Fibroblast of skin of back (primary cell): ENCODE measurements around the gene DSP.

ENCODE experiments used
- DNase-seq: peaks from one replicate; pipeline ENCODE4 v3.0.0-alpha.2; 2013

Gene DSP

GRCh38 chr6:7561153-7561964 is 19.9 kb downstream of the DSP start:
- DNase-seq, result no peak

GRCh38 chr6:7562769-7563168 is 21.3 kb downstream of the DSP start:
- DNase-seq, result no peak

DNA sequence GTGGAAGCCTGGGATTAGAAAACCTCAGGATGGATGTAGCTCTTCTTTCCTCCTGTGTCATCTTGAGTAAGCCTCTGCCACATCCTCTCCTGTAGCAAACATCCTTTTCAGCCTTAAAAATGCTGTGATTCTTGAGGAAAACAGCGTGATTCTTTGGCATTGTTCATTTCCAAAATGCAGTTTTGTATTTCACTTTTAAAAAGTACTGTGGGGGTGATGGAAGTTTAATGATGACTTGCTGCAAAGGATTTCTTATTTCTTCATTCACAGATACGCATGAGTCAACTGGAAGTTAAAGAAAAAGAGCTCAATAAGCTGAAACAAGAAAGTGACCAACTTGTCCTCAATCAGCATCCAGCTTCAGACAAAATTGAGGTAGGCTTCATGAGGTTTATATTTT is 24.6 kb downstream of the DSP start:
- DNase-seq, result no peak

GRCh38 chr6:7566617-7567173 is 25.2 kb downstream of the DSP start:
- no peak for DNase-seq

DNA sequence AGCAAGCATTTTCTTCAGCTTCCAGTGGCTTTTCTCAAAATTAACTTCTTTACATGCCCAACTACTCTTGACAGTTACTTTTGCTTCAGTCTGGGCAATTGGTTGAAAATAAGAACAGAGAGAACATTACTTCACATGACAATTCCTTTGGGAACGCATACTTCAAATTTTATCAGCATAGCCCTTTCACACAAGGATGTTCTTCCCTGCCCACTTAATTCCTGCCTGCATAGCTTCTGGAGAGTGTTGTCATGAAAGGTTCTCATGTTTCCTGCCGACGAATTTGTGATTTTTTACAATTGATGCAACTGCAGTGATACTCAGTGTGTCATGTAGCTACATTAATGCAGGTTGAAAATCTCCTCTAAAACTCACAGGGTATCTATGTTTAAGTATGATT is 26.6 kb downstream of the DSP start:
- peak; percentile 91 for DNase-seq

DNA sequence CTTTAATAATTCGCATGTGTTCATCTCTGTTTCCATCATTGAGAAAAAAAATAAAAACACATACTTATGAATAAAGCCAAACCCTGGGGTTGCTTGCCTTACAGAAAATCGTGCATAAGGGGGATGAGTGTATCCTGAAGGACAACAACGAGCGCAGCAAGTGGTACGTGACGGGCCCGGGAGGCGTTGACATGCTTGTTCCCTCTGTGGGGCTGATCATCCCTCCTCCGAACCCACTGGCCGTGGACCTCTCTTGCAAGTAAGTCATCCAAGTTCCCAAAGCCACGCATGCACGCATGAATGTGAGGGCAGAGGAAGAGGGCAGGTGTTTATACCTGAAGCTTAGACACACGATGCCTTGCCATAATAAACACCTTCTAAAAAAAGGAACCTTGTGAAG is 27.6 kb downstream of the DSP start:
- no peak for DNase-seq

DNA sequence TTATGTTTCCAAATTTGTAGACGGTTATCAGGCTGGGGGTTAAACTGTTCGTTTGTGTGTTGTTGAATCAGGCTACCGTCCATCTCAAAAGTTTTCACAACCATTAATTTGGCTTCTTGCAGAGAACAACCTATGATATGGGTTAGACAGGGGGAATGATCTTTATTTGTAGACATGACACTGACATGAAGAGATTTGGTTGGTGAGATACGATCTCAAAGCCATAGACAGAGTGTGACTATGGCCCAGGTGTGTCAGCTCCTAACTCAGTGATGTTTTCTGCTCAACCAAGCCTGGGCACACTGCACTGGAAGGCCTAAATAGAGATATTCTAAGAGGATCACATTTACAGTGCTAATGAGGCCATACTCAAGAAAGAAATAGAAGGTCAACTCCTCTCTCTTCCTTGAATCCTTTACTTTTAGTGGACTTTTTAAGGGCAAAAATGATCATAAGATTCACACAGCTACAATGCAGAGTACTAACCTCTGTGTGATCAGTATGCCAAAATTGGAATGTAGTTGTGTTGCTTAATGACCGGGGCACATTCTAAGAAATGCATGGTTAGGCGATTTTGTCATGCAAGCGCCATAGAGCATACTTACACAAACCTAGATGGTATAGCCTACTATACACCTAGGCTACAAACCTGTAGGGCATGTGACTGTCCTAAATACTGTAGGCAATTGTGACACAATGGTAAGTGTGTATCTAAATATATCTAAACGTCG is 30.9 kb downstream of the DSP start:
- no peak for DNase-seq

- DNase-seq, result no peak
These were observed 33.0 kb downstream of the DSP start for GRCh38 chr6:7574500-7574899.

DNA sequence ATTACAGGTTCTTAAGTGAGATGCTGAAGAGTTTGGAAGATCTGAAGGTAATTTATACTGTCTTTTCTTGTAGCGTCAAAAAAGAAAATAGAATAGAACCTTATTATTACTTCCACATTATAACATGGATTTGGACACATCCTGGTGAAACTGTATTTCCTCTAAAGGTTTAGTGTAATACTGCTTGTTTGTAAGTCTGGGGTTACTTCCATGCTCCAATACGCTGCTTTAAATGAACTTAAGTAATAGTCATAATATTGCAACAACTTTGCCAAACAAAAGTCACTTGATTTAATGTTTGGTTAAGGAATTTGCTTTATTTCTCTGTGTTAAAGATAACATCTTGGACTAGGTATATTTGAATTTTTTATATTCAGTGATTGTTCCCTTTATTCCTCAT is 37.0 kb downstream of the DSP start:
- no peak for DNase-seq

DNA sequence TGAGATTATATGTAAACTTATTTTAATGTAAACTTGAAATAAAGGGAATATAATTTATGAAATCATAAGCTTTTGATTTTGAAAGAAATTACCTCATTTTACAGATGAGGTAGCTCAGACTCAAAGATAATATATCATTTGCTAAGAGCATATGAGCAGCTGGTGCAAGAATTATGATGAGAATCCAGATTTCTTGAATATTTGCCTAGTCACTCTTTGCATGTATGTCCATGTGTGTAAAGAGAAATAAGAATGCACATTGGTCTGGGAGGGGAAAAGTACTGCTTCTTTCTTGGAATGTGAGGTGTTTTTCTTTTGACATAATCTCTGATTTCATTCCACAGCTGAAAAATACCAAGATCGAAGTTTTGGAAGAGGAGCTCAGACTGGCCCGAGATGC is 37.5 kb downstream of the DSP start:
- no peak for DNase-seq

- no peak for DNase-seq
These were observed 38.4 kb downstream of the DSP start for GRCh38 chr6:7579851-7580250.

- no peak for DNase-seq
These were observed 39.1 kb downstream of the DSP start for GRCh38 chr6:7580537-7580926.

- no peak for DNase-seq
These were observed 39.6 kb downstream of the DSP start for GRCh38 chr6:7580927-7581618.

- no peak for DNase-seq
These were observed 43.9 kb downstream of the DSP start for GRCh38 chr6:7585287-7585930.

GRCh38 chr6:7587631-7588100 is 46.2 kb downstream of the DSP start:
- DNase-seq, result peak; percentile 83

- DNase-seq, result no peak
These were observed 47.0 kb downstream of the DSP start for GRCh38 chr6:7588506-7588905.

DNA sequence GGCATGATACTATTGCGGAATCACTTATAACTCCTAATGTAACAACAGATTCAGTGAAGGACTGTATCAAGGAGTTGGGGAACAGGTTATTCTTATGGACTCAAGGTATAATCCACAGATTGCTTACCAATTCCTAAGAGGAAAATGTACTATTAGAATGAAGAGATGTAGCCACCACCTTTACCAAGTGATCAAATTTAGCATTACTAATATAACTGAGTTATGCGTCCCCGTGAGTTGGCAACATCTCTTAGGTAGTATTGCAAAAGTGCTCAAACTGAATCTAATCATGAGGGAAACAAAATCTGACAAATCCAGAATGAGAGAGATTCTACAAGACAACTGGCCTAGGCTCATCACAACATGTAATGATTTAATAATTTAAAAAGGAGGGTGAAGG is 47.8 kb downstream of the DSP start:
- no peak for DNase-seq

- DNase-seq, result peak; percentile 94
These were observed 48.8 kb downstream of the DSP start, which contains the start of gene SNRNP48 for GRCh38 chr6:7589949-7590917. Gene SNRNP48, plus strand, starts transcription at chr6:7590198. Its CDS starts 60 bp downstream, at chr6:7590258.

- DNase-seq, result peak; percentile 45
These were observed 49.4 kb downstream of the DSP start for GRCh38 chr6:7590918-7591302.

DNA sequence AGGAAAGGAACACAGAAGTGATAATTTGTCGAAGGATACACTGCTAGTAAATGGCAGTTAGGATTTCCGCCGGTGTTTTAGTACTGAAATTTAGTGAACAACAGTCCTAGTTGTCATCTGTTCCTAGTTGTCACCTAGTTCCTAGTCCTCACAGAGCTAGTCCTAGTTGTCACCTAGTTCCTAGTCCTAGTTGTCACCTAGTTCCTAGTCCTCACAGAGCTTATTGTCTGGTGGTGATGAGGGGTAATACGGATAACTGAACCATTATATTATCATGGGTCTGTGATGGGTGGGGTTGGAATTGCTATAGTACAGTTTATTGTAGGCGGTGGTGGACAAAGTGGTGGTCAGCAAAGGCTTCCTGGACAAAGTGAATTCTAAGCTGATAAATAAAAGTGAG is 50.3 kb downstream of the DSP start:
- DNase-seq, result no peak

GRCh38 chr6:7593229-7593628 is 51.8 kb downstream of the DSP start:
- no peak for DNase-seq
